Stomach (tissue), 9 donors: ENCODE data around the gene COLQ. TPM values are rescaled to one million over a fixed set of nuclear protein-coding genes. Genes with fewer than 3 reads are reported as not detected.

Experiments
- DNase-seq, 2 donors: peaks; one replicate each; pipeline versions ENCODE4 v3.0.0 to v3.0.0-alpha.2; 2013 to 2019
- H3K27ac ChIP-seq, 5 donors: fragments of 200-600 bp in 4 of 5; sonication (generic) in 4 of 5; one replicate each; pipeline ENCODE4 v1.5.1; 2013 to 2019; ENCODE audit warnings: mild to moderate bottlenecking in 1 of 5, moderate library complexity in 1 of 5
- H3K27me3 ChIP-seq, 3 donors: fragments of 200-600 bp; sonication (generic); one replicate each; pipeline ENCODE4 v1.5.1; 2017 to 2019; ENCODE audit warnings: mixed run types in 1 of 3
- H3K36me3 ChIP-seq, 4 donors: fragments of 200-600 bp; sonication (generic); 1 replicate in 3 of 4; 2 replicates in 1 of 4; pipeline ENCODE4 v1.5.1; 2016 to 2019
- H3K4me1 ChIP-seq, 4 donors: fragments of 200-600 bp; sonication (generic); one replicate each; pipeline ENCODE4 v1.5.1; 2016 to 2019
- H3K4me3 ChIP-seq, 4 donors: fragments of 200-600 bp; sonication (generic) in 3 of 4; one replicate each; pipeline ENCODE4 v1.5.1; 2016 to 2019; ENCODE audit warnings: mild to moderate bottlenecking in 1 of 4
- H3K9me3 ChIP-seq, 4 donors: fragments of 200-600 bp; sonication (generic); one replicate each; pipeline ENCODE4 v1.5.1; 2016 to 2019
- CTCF ChIP-seq, 7 experiments: fragments of 450-650 bp in 4 of 7; fragments of 200-600 bp in 3 of 7; sonication (generic) in 3 of 7; IDR thresholded peaks; one replicate each; pipeline ENCODE4 v1.5.1; 2016 to 2019; ENCODE audit warnings: antibody characterized with exemption in 7 of 7, control low read depth in 2 of 7, mild to moderate bottlenecking in 1 of 7
- EP300 ChIP-seq: sonication (generic); formaldehyde crosslinking; IDR thresholded peaks from one replicate; pipeline ENCODE4 v1.6.1; 2017; ENCODE audit warnings: antibody characterized with exemption
- POLR2A ChIP-seq, 4 donors: fragments of 450-650 bp; IDR thresholded peaks; one replicate each; pipeline ENCODE4 v1.6.1; 2016; ENCODE audit warnings: antibody characterized with exemption in 4 of 4, control low read depth in 2 of 4, mild to moderate bottlenecking in 1 of 4, moderate library complexity in 1 of 4
- POLR2AphosphoS5 ChIP-seq, 3 donors: sonication (generic); formaldehyde crosslinking; IDR thresholded peaks; one replicate each; pipeline ENCODE4 v1.6.1; 2016; ENCODE audit warnings: antibody characterized with exemption in 3 of 3
- WGBS, 5 donors: extraction: QIAGEN DNeasy Blood & Tissue Kit in 3 of 5; methylation state at CpG; one replicate each; pipeline versions ENCODE4 v1.1.5 to v1.1.7; 2013 to 2018; 5-methylcytosine and 5-hydroxymethylcytosine counted together
- intact Hi-C: fragments of 100-400 bp; cut with DNase I; formaldehyde crosslinking; loops from one replicate; pipeline ENCODE4 v1.15.1; 2023; ENCODE audit warnings: low total_unique reads
- polyA plus RNA-seq, 3 donors: library from polyadenylated mRNA; stranded (reverse); fragments of 200-250 nt; gene quantifications; one replicate each; pipeline ENCODE4 v1.2.3, GENCODE V29; 2013
- total RNA-seq, 5 donors: library from RNA; depleted of rRNA; stranded (reverse); fragments of >200 nt; gene quantifications; one replicate each; pipeline versions ENCODE4 v1.1.0 to v1.2.3, GENCODE V29; 2014 to 2016
- donor health status: healthy with polysubstance abuse.
- donor health status: Bipolar disorder and iron deficiency.
- donor health status: healthy.

The COLQ gene
- total and polyA plus RNA-seq, 8 donors, result 0.29 to 5.3 (median 1.2) TPM; not detected in 1

GRCh38 chr3:15510493-15510892 lies 11.0 kb downstream of the COLQ start:
- TF ChIP-seq CTCF (IDR thresholded peaks at IDR 0.05) (no peak), POLR2A (IDR thresholded peaks at IDR 0.05) (no peak), POLR2AphosphoS5 (IDR thresholded peaks at IDR 0.05) (no peak), EP300 (no peak)
- Histone ChIP-seq H3K4me1 (peaks cover 6 to 10% (median 7%) of the 10 kb centered on the region in 4 donors), H3K4me3 (no peak overlapping the region), H3K27ac (no peak overlapping the region), H3K27me3 (no peaks in the 10 kb centered on the region), H3K9me3 (no peaks in the 10 kb centered on the region), H3K36me3 (no peaks in the 10 kb centered on the region)
- intact Hi-C loops, result no loop called here
- WGBS, 5 donors, result 89 to 98% (median 94%) methylated on average over 3 of the region's 3 CpGs
- DNase-seq, result no peak

- 94 to 98% (median 97%) methylated on average over 3 of the region's 3 CpGs for WGBS, 5 donors
- H3K4me1 ChIP-seq, result no peaks in the 10 kb centered on the region
- no peak for DNase-seq
- TF ChIP-seq CTCF (IDR thresholded peaks at IDR 0.05) (no peak), POLR2A (IDR thresholded peaks at IDR 0.05) (no peak)
- no peak overlapping the region for H3K4me3 ChIP-seq
- H3K27ac ChIP-seq, result no peak overlapping the region
- no peaks in the 10 kb centered on the region for H3K36me3 ChIP-seq
- H3K27me3 ChIP-seq, result no peaks in the 10 kb centered on the region
- intact Hi-C loops, result no loop called here
- H3K9me3 ChIP-seq, result no peaks in the 10 kb centered on the region
Measured at GRCh38 chr3:15506571-15506970, 14.9 kb downstream of the COLQ start.

- WGBS, 5 donors, result 74 to 89% (median 84%) methylated on average over 7 of the region's 7 CpGs
- Histone ChIP-seq H3K36me3 (no peaks in the 10 kb centered on the region), H3K27me3 (no peaks in the 10 kb centered on the region), H3K4me1 (no peaks in the 10 kb centered on the region), H3K27ac (no peak overlapping the region), H3K9me3 (no peaks in the 10 kb centered on the region), H3K4me3 (no peak overlapping the region)
- peak in 1 of 2 donors; percentile 40 for DNase-seq
- intact Hi-C loops, result no loop called here
- TF ChIP-seq POLR2A (IDR thresholded peaks at IDR 0.05), result no peak
Measured at GRCh38 chr3:15505479-15506165, 15.9 kb downstream of the COLQ start.

GRCh38 chr3:15502616-15503015 lies 18.9 kb downstream of the COLQ start:
- intact Hi-C loops, result no loop called here

More at GRCh38 chr3:15502616-15503015, 18.9 kb downstream of the COLQ start:
- H3K36me3 ChIP-seq, result no peaks in the 10 kb centered on the region
- DNase-seq, result no peak
- no peaks in the 10 kb centered on the region for H3K9me3 ChIP-seq
- TF ChIP-seq POLR2A (IDR thresholded peaks at IDR 0.05) (no peak), CTCF (IDR thresholded peaks at IDR 0.05) (no peak), EP300 (no peak), POLR2AphosphoS5 (IDR thresholded peaks at IDR 0.05) (no peak)
- H3K27me3 ChIP-seq, result no peaks in the 10 kb centered on the region
- no peak overlapping the region for H3K4me3 ChIP-seq
- no peaks in the 10 kb centered on the region for H3K4me1 ChIP-seq
- no peak overlapping the region for H3K27ac ChIP-seq
- 94 to 99% (median 96%) methylated on average over 8 of the region's 8 CpGs for WGBS, 5 donors
